HL-60 (cell line): ENCODE data around the gene TANK.

Experiments
- CTCF ChIP-seq: IDR thresholded peaks from one replicate; pipeline ENCODE4 v1.5.1; 2011; ENCODE audit warnings: low read length, control low read depth, inconsistent platforms; ENCODE audit not compliant: insufficient read depth
- POLR2AphosphoS5 ChIP-seq: IDR thresholded peaks from 2 replicates; pipeline ENCODE4 v1.6.1; 2012; ENCODE audit warnings: low read depth
- REST ChIP-seq: IDR thresholded peaks from 2 replicates; pipeline ENCODE4 v1.6.1; 2012; ENCODE audit warnings: low read depth; ENCODE audit not compliant: insufficient replicate concordance

- no peak for TF ChIP-seq POLR2AphosphoS5
- no peak for TF ChIP-seq CTCF
- TF ChIP-seq REST = no peak
Observed at GRCh38 chr2:161173541-161174194, 13.4 kb downstream of the TANK start.
